ENCODE data around the gene HCLS1.
A peak's percentile ranks its signal among the peaks of the same experiment; 100 is the strongest.
"Not testable (repeated sequence)": the region's sequence is repeated elsewhere in the genome, so short reads cannot be mapped to it uniquely, and the experiment has no call there.

The HCLS1 gene

GRCh38 chr3:121594850-121595249 lies 65.9 kb downstream of the HCLS1 start:
- no peak for DNase-seq

GRCh38 chr3:121593806-121594205 lies 66.9 kb downstream of the HCLS1 start:
- DNase-seq, result not testable (repeated sequence)

- DNase-seq, result peak; percentile 45
Measured at GRCh38 chr3:121592856-121593702, 67.6 kb downstream of the HCLS1 start, which contains the start of gene FBXO40. Gene FBXO40, plus strand, starts transcription at chr3:121593379. Its CDS starts 27,197 bp downstream, at chr3:121620576.

- DNase-seq, result no peak
Measured at GRCh38 chr3:121584418-121584817, 76.3 kb downstream of the HCLS1 start.

- DNase-seq, result no peak
Measured at GRCh38 chr3:121581691-121582090, 79.0 kb downstream of the HCLS1 start.
